NCI-H1105 treated with DMSO at 0.1 percent for 48 hours (cell line): ENCODE data around the gene NES.
A peak's percentile ranks its signal among the peaks of the same experiment; 100 is the strongest.

Source experiments
- DNase-seq: peaks from one replicate; lab custom pipeline; 2025; lab: John Stamatoyannopoulos, UW

Gene NES

GRCh38 chr1:156676820-156677615 lies at the start of gene NES:
NES (minus strand) TSS chr1:156677407; CDS start chr1:156677264, 143 bp downstream.
- peak; percentile 12 for DNase-seq

- DNase-seq: peak; percentile 34
Measured at GRCh38 chr1:156726549-156727226, 49.5 kb upstream of the NES start.

- DNase-seq: peak; percentile 81
Measured at GRCh38 chr1:156725683-156726280, 48.6 kb upstream of the NES start.

- DNase-seq: no peak
Measured at GRCh38 chr1:156721535-156721934, 44.3 kb upstream of the NES start.

GRCh38 chr1:156721131-156721530 lies 43.9 kb upstream of the NES start:
- no peak for DNase-seq

GRCh38 chr1:156717351-156717750 lies 40.1 kb upstream of the NES start:
- DNase-seq: no peak

GRCh38 chr1:156714830-156715229 lies 37.6 kb upstream of the NES start:
- DNase-seq: no peak

- no peak for DNase-seq
Measured at GRCh38 chr1:156712626-156713025, 35.4 kb upstream of the NES start.

- no peak for DNase-seq
Measured at GRCh38 chr1:156711011-156711817, 34.0 kb upstream of the NES start.

GRCh38 chr1:156709757-156710489 lies 32.7 kb upstream of the NES start:
- peak; percentile 50 for DNase-seq

GRCh38 chr1:156709031-156709430 lies 31.8 kb upstream of the NES start:
- no peak for DNase-seq

GRCh38 chr1:156708218-156708661 lies 31.0 kb upstream of the NES start:
- DNase-seq: no peak

- DNase-seq: no peak
Measured at GRCh38 chr1:156707417-156708217, 30.4 kb upstream of the NES start.

GRCh38 chr1:156706657-156707416 lies 29.6 kb upstream of the NES start:
- DNase-seq: no peak

GRCh38 chr1:156705918-156706656 lies 28.9 kb upstream of the NES start:
- peak; percentile 79 for DNase-seq

- peak; percentile 62 for DNase-seq
Measured at GRCh38 chr1:156705321-156705917, 28.2 kb upstream of the NES start, which contains the start of gene CRABP2. CRABP2 (minus strand) TSS chr1:156705583; CDS start chr1:156705446, 137 bp downstream.

GRCh38 chr1:156704930-156705320 lies 27.7 kb upstream of the NES start:
- DNase-seq: peak; percentile 23

- DNase-seq: no peak
Measured at GRCh38 chr1:156704166-156704711, 27.0 kb upstream of the NES start.
